GM19025 (cell line): ENCODE results near the gene MSI1.

ENCODE experiments used
- ATAC-seq: cut with Tn5 transposase; IDR thresholded peaks from one replicate; pipeline ENCODE4 v1.9.1; 2021; ENCODE audit warnings: mild to moderate bottlenecking, low read depth, moderate library complexity; ENCODE audit not compliant: unreplicated experiment

The MSI1 gene

DNA sequence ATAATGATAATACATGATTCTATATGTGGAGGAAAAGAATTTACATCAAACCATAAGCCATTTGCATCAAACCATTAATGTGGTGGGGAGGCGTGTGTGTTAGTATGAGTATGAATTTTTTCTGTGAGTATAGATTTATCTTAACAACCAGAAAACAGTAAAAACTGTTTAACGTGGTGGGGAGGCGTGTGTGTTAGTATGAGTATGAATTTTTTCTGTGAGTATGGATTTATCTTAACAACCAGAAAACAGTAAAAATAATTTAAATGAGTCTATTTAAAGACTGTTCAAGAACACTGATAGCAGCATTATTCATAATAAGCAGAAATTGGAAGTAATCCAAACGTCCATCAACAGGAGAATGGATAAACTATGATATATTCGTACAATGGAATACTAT, 9.1 kb upstream of the MSI1 start:
- ATAC-seq = no peak

DNA sequence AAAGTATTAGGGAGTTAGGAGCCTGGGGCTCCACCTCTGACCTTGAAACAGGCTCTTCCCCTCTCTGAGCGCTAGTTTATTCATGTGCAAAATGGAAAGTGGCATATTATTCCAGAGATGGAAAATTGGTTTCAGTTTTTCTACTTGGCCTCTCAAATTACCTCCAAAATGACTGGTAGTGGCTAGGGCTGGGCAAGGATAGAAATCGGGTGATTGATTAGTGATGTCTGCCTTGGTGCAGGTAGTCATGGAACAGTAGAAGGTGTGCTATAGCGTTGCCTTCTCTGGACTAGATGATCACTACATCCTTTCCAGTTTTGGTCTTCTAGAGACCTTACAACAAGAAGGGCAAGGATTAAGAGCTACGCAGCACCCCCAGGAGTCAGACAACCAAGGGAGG, 8.6 kb upstream of the MSI1 start:
- ATAC-seq = no peak

DNA sequence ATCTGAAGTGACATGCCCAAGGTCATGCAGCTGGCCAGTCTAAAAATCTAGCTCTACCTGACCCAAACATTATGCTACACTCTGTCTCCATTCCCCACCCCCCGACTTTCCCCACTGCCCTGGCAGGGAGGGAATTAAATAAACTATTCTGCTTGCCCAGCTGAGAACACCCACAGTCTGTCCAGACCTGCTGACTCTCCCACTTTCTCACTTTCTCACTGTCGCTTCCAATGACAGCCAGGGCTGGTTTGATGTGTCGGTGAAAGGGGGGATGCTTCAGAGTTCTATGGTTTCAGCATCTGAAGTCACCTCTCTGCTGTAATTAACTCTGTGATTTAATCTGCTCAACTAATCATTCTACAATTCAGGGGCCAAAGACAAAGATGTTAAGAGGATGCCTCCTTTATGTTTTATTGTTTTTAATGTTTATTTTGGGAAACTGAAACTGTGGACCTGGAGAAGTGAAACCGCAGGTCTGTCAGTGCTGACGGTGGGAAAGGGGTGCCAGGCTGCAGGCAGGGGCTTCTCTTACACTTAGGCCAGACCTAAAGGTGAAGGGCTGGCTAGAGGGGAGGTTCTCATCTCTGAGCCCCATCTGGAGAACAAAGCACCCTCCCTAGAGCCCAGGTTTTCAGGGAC, 8.1 kb upstream of the MSI1 start:
- no peak for ATAC-seq

DNA sequence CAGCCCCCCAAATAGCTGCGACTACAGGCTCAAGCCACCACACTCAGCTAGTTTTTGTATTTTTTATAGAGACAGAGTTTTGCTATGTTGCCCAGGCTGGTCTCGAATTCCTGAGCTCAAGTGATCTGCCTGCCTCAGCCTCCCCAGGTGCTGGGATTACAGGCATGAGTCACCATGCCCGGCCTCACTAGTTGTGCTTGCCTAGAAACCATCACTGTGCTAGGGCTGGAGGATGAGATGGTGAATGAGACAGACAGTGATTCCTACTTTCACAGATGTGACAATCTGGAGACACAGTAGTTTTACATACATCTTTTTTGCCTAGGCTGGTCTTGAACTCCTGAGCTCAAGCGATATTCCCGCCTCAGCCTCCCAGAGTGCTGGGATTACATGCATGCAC, 7.5 kb upstream of the MSI1 start:
- no peak for ATAC-seq

DNA sequence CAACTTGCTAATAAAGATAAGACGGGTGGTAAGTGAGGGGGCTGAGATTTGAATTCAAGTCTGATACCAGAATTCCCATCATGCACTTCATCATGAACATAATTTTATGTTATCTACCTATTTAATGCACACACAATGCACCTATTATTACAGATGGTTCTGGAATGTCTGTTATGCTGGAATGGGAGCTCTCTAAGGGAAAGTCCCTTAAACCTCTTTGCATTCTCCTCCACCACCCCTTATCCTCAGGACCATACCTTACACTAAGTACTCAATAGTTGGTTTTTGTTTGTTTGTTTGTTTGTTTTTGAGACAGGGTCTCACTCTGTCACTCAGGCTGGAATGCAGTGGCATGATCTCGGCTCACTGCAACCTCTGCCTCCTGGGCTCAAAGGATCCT, 7.0 kb upstream of the MSI1 start:
- ATAC-seq = no peak

DNA sequence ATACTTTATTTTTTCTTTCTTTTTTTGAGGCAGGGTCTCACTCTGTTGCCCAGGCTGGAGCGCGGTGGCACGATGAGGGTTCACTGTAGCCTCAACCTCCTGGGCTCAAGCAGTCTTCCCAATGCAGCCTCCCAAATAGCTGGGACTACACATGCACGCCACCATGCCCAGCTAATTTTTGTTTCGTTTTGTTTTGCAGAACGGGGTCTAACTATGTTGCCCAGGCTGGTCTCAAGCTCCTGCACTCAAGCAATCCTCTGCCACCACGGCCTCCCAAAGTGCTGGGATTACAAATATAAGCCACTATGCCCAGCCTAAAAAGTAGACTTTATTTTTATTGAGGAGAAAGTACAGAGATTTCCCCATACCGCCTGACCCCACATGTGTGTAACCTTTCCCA, 4.7 kb upstream of the MSI1 start:
- ATAC-seq = no peak

DNA sequence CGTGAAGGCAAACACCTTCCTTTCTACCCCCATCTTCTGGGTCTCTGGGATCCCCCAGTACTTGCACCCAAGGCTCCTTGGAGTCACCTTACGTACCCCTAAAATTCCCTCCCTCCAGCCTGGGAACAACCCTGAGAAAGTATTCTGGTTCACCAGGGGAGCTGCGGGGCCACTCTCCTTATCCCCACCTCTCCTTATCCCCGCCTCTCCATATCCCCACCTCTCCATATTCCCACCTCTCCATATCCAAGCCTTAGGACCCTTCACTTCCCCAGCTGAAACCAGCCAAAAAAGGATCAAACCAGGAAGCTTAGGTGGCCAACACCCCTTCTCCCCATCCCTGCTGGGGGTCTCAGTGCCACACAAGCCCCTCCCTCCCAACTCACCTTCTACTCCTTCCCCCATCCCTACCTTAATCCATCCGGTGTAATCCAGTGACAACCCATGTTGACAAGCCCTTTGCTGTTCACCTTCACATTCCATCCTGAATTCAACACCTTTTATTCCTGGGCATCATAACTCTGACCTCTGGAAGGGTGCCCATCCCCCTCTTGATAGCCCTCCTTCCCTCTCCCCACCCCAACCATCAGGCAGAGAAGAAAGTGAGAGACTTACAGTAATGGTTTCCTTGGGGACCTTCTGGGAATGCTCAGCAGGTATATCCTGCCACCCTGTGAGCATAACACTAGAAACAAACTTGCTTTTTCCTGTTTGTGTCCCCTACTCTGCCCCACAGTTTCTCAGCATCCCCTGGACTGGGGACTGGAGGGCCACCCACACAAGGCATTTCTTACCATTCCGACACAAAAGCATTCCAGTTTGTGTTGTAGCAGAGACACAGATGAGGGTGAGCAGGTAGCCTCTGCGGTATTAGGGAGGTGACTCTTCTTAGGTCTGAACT, 1.6 kb upstream of the MSI1 start:
- ATAC-seq = no peak

DNA sequence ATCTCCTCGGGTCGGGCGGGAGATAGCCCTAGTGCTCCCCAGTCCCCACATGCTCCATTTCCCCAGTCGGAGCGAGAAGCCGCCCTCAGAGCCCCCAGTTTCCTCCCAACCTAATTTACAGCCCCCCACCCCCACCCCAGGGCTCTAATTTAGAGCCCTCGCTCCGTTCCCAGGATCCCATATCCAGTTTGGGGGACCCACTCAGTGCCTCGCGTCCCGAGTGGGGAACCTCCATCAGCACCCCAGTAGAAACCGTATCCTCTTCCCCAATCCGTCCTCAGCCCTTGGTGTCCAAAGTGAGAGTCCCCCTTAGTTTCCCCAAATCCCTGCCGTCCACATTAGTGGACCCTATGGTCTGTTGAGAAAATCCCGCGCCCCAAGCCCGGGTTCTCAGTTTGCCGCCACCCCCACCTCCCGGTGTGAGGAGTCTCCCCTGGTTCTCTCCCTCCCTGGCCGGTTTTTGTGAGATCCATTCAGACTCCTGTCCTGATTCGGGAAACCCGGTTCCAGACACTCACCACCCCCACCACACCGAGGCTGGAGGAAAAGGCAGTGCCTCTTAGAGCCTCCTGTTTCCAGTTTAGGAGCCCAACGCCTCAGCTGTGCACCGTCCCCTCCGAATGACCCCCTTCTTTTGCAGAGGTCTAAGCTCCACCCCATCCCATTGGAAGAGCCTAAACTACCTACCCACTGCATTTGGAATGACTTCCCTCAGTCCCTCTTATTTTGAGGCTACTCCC, 809 bp upstream of the MSI1 start:
- ATAC-seq = no peak

DNA sequence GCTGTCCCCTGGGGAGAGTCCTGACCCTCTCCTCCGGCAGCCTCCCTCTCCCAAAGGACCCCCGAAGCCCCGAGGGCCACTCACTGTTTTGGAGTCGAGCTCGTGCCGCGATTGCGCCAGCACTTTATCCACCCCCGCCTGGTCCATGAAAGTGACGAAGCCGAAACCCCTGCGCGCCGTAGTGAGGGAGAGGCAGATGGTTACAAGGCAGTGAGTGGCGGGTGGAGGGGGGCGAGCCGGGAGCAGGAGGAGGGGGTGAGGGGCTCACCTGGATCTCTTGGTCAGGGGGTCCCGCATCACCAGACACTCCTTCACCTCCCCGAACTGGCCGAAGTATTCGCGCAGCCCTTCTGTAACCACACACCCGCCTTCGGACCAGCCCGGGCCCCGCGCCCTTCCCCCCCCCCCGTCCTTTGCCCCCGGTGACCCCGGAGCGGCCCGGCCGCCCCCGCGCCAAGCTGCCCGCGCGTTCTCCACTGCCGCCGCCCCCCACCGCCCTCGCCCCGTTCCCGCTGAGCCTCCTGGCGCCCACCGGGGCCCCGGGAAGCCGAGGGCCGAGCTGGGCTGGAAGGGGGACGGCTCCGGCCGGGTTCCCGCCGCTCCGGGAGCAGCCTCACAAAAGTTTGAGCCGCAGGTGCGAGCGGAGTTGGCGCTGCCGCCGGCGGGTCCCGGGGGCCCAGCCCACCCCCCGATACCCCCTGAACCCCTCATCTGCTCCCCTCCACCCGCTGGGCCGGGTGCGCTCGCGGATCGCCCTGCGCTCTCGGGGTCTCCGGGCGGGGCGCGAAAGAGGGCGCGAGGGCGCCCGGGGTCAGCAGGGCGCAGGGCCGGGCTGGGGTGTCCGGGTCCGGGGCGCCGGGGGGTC, 808 bp downstream of the MSI1 start:
- no peak for ATAC-seq

DNA sequence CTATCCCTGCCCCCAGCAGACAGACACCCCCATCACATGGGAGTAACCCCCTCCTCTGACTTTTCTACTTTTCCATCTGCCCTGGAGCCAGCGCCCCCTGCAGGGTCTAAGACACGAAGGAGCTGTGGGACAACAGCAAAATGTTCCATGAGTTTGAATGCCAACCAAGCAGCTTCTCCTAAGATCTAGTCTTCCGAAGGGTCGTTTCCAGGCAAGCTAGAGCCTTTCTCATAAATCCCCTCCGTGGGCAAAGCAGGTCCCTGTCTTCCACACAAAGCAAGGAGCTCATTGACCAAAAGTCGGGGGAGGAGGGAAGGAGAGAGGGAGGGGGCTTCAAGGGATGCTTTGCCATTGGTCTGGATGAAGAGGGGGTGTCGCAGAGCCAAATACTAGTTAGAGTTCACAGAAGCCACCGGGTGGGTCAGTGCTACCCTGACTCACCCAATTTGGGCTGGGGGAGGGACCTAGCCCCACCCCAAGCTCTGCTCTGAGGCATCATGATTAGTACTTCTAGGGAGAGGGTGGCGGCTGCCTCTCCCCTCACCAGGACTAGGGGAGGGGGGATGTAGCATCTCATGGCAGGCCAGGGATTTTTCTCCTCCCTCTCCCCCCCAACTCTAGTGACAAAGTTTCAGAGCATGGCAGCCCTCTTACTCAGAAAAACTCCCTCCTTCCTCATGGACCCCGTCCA, 1.6 kb downstream of the MSI1 start:
- no peak for ATAC-seq

DNA sequence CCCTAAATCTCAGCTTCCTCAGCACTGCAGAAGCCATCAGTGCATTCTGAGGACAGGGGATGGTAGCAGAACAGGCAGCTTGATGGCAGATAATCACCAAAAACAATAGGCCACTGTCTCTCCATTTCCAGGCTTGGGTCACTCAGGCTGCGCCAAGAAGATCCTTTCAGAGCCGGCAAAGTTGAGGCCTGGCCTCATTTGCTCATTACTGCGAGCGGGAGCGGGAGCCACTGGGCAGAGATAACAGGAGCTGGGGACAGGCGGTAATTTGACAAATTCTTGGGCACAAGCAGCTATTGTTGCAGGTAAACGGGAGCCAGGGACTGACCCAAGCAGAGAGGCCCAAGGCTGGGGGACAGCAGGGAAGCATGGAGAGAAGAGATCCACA, 2.1 kb downstream of the MSI1 start:
- no peak for ATAC-seq

DNA sequence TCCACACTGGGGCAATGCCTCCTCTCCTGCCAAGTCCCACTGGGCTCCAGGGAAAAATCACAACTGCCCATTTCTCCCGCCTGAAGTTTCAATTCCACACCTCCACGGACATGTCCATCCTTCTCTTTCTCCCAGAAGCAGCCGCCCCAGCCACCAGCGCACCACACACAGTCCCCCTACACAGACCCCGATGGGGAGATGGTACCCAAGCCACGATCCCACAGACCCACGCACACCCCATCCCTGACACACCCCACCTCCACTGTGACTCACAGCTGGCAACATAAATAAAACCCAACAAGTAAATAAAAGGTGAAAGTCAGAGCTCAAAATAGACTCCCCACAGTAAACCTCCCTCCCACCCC, 2.6 kb downstream of the MSI1 start:
- ATAC-seq = no peak

DNA sequence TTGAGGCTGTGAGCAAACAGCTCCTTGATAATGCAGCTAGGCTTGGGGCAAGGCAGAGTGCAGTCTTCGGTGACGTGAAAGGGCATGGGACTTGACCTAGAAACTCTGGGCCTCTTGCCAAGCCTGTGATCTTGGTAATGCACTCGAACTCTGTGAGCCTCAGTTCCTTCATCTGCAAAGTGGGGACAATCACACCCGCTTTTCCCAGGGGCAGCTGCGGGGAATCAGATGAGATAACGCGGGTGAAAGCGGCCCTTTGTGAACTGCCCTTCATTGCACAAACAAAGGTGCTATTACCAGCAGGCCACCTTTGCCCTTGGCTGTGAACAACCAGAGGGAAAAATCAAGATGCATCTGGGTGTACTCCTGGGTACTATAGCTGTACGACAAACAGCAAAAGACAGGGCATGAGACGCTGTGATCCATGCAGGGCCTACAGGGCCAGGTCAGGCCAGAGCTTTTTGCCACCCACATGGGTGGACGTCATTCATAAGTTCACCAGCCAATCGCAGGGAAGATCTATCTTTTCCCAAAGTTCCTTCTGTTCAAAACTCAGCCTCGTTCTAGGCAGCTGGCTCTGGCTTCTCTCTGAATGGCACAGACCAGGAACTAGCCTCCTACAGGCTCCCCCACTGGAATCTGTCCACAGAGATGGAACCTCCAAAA, 3.2 kb downstream of the MSI1 start:
- ATAC-seq = no peak

DNA sequence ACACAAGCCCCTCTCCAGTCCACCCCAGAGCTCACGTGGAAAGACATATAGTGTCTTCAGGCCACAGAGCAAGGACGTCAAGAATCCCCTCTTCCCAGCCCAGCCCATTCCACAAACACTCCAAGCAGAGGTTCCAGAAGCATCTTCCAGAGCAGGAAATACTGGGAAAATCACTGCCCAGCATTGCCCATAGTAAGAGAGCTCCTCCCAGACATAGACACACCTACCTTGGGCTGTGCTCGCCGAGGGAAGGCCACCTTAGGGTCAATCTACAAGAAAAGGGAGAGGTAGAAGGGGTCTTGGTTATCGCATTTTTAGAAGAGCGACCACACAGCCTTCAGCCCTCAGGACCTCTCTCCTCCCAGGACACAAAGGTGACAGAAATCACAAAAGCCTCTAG, 4.5 kb downstream of the MSI1 start:
- no peak for ATAC-seq

DNA sequence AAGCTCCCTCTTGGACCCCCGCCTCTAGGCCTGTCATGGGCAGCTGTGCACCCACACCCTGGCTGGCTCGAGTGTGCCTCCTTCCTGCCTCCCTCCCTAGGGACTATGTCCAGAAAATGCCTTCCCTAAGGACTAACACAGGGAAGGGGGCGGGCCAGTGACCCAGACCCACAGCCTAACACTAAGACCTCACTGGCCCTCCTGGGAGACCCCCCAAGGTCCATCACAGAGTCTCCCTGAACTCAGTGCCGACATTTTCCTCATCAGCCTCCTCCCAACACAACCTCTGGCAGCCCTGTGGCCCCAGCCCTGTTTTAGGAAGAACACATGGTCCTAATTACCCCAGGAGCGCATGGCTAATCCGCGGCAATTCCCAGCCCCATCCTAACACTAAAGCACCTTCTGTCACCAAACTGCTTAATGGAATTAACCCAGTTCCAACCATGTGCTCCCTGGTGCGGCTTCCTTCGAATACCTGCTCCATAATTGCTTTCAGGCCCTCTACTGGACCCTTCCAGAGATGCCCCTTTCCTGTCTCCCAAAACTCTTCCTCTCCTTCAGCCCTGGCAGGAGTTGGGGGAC, 5.6 kb downstream of the MSI1 start:
- no peak for ATAC-seq

DNA sequence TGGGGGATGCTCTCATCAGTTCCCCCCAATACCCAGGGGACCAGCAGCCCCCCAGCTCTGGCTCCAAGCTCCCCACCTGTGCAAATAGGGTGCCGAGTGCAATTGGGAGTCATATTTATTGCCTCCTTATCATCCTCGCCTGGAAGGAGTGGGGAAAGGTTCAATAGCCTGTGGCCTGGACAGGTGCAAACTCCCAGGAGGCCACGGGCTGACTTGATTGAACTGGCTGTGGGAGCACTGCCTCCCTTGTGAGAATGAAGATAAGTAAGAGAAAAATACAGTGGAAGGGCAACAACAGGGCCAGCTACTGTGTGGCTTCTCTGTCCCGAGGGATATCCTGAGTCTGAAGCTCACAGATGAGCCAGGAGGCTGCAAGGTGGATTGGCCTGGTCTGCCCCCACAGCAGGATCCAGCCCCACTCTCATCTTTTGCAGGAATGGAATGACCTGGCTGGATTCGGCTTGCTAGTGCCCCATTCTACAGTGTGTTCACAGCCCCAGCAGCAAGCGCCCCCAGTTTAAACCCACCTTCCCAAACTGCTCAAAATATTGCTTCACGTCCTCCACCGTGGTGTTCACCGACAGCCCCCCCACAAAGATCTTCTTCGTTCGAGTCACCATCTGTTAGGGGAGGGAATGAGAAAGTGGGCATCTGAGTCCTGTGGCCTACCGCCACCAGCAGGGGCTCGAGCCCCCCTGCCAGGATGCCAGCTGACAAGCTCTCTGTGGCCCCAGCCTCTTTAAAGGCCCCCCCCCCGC, 6.3 kb downstream of the MSI1 start:
- ATAC-seq = no peak

DNA sequence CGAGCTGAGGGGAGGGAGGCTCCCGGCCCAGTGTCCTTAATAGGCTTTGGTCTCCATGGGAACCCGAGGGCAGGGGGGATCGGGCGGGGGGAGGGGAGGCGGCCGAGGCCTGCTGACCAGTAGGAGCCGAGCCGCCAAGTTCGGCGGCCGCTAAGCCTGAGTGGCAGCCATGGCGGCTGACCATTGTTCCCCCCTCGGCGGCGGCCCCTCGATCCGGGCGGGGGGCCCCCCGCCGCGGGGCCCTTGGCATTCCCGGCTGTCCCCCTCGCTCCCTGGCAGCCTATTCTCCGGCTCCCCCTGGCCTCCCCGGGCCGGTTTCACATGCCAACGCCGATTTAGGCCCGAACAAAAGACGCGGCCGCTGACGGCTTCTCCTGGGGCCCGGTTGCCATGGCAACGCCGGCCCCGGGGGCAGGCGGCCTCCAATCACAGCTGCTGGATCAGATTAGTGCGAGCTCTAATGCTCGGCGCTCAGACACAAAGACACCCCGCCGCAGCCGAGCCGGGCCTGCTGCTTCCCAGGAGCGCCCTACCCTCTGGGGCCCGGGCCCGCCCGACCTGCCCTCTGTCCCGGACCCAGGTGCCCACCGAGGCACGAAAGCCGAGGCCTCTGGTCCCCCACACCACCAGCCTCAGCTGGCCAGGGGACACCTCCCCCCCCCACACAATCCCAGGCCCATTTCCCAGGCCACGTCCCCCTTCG, 7.3 kb downstream of the MSI1 start:
- ATAC-seq = no peak

DNA sequence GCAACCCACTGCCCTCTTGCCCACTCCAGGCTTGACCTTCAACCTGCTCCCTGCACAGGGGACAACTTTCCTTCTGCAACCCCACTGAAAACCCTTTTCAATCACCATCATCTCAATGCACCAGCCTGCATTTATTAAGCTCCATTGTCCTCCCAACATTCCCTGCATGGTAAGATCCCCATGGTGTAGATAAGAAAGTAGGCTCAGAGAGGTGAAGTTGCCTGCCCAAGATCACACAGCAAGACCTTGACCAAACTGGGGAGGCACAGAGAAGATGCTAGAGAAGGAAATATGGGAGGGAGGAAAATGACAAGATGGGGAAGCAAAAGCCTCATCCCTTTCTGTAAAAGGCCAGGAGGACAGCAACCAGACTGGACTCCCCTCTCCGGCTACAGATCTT, 9.8 kb downstream of the MSI1 start:
- no peak for ATAC-seq
